GM18951 (cell line): ENCODE results near the gene NSL1.
"Not testable (repeated sequence)": the region's sequence is repeated elsewhere in the genome, so short reads cannot be mapped to it uniquely, and the experiment has no call there.

Source experiments
- POLR2A ChIP-seq: IDR thresholded peaks from 4 replicates; pipeline ENCODE4 v1.6.1; 2011; ENCODE audit warnings: mild to moderate bottlenecking; ENCODE audit not compliant: insufficient read length, insufficient read depth; ENCODE audit errors: extremely low read depth
- in situ Hi-C: fragments of 300-500 bp; cut with MboI; formaldehyde crosslinking; loops from one replicate; pipeline ENCODE4 v1.12.0; 2022; ENCODE audit warnings: low sequenced_read_pairs, mixed read lengths, inconsistent platforms; ENCODE audit not compliant: unreplicated experiment

The NSL1 gene

DNA sequence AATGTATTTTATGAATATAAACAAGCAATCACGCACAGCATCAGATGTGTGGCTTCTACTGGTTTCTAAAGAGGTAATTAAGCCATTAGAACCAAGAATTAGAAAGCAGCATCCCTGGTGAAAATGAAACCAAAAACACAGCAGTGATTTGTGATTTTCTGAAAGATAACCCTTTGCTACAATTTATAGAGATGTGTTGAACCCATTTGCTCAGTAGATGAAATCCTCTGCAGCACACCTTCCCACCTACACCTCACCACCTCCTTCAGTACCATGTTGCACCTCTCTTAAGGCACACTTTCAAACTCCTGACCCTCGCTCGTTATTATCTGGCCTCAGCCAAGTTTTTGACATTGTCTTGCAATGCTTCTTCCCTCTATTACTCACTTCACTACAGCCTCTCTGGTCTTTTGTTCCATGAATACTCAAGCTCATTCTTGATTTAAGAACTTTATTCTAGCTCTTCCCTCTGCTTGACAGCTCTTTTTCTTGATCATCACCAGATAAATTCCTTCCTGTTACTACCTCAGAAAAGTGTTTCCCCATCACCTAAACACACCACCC is 38.6 kb downstream of the NSL1 start:
- TF ChIP-seq POLR2A: no peak
- in situ Hi-C loops: no loop called here

- TF ChIP-seq POLR2A: no peak
- in situ Hi-C loops: no loop called here
Measured at GRCh38 chr1:212752252-212752933, 39.2 kb downstream of the NSL1 start.

- in situ Hi-C loops: no loop called here
- no peak for TF ChIP-seq POLR2A
Measured at GRCh38 chr1:212749821-212750535, 41.6 kb downstream of the NSL1 start.

DNA sequence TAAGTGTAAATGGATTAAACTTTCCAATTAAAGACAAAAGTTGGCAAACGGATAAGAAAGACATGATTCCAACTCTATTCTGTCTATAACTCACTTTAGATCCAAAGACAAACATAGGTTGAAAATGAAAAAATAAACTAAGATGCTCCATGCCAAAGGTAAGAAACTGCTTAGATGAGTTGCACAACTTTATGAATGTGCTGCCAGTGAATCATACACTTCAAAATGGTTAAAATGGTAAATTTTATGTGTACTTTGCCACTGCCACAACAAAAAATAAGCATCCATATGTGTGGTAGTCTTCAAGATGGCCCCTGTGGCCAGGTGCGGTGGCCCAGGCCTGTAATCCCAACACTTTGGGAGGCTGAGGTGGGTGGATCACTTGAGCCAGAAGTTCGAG is 45.0 kb downstream of the NSL1 start:
- no peak for TF ChIP-seq POLR2A
- in situ Hi-C loops: no loop called here

DNA sequence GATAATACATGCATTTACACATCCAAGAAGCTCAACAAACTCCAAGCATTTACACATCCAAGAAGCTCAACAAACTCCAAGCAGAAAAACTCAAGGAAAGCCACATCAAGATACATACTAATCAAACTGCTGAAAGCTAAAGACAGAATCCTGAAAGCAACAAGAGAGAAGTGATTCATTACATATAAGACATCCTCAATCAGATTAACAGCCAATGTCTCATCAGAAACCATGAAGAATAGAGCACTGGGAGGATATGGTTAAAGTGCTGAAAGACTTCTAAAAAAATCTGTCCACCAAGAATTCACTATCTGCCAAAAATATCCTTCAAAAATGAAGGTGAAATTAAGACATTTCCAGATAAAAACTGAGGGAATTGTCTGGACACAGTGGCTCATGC is 46.3 kb downstream of the NSL1 start:
- in situ Hi-C loops: no loop called here
- no peak for TF ChIP-seq POLR2A

DNA sequence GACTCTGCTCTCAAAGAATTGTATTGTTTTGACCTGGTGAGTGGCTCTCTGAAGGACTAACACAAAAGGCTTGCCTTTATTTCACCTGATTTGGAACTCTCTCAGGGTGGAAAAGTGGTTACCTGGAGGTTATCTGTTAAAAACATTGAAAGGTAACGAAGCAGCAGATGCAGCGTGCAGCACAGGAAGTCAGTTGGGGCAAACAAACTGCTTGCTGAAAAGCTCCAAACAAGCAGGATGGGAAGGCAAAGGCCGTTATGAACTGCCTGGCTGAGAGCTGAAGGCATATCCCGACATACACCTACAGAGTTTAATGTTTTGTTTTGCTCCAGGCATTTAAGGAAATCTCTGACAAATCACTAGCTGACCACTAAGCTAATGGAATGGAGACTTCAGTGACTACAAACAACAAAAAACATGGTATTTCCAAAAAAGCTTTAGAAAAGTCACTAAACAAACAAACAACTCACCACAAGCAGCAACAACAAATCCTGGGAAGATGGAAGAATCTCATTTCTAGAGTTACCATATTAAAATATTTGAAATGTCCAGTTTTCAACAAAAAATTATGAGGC is 47.6 kb downstream of the NSL1 start:
- TF ChIP-seq POLR2A: no peak
- in situ Hi-C loops: no loop called here

- TF ChIP-seq POLR2A: no peak
- in situ Hi-C loops: no loop called here
Measured at GRCh38 chr1:212738330-212738729, 53.2 kb downstream of the NSL1 start.

DNA sequence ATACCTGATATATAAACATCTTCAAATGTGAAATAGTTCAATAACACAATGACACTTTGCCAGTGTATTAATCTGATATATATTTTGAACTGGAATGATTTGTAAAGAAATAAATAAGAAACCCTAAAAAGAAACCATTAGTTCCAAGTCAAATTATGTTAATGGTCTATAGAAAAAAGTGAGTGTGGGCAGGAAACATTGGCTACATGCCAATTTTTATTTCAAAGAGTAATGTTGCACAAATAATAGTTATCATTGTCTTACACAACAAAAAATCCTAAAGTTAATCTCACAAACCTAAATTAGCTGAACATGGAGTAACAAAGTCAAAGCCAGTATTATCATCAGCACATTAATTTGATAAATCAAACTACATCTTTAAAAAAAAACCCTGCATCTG is 54.0 kb downstream of the NSL1 start:
- in situ Hi-C loops: no loop called here
- TF ChIP-seq POLR2A: no peak

DNA sequence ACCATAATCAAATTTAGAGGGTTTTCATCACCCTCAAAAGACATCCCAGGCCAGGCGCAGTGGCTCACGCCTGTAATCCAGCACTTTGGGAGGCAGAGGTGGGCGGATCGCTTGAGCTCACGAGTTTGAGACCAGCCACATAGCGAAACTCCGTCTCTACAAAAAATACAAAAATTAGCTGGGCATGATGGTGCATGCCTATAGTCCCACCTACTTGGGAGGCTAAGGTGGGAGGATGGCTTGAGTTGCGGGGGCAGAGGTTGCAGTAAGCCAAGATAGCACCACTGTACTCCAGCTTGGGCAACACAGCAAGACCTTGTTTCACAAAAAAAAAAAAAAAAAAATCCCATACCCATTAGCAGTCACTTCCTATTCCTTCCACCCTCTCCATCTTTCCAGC is 58.5 kb downstream of the NSL1 start:
- TF ChIP-seq POLR2A: no peak
- in situ Hi-C loops: no loop called here

DNA sequence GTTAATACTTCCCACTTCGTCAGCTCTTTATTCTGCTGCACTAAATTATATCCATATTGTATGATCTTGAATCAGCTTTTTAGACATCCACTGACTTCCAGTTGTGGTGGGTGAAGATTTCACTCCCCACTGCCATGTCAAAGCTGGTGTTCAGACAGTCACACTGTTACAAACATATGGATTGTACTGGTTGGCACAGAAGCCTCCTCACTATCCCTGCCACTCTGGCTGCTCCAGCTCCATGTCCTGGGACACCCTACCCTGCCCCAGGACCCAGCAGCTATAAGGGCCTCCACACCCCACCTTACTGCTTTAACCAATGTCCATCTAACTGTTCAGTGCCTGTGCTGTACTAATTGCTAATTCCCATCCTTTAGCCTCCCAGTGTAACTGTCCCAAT is 59.9 kb downstream of the NSL1 start:
- in situ Hi-C loops: no loop called here
- no peak for TF ChIP-seq POLR2A

GRCh38 chr1:212728606-212729005 is 63.0 kb downstream of the NSL1 start:
- no peak for TF ChIP-seq POLR2A
- in situ Hi-C loops: no loop called here

GRCh38 chr1:212727386-212728181 is 64.0 kb downstream of the NSL1 start:
- in situ Hi-C loops: no loop called here
- TF ChIP-seq POLR2A: no peak

- in situ Hi-C loops: not testable (repeated sequence)
Measured at GRCh38 chr1:212724679-212725078, 66.9 kb downstream of the NSL1 start.
